HepG2 (cell line): ENCODE data around the gene ACOXL. TPM values are rescaled to one million over a fixed set of nuclear protein-coding genes. Genes with fewer than 3 reads are reported as not detected.

Experiments
- NFKB2 ChIP-seq: sonication (generic); formaldehyde crosslinking; IDR thresholded peaks from 2 replicates; pipeline ENCODE4 v1.4.0; 2020; ENCODE audit warnings: missing genetic modification reagents, borderline replicate concordance
- YEATS4 ChIP-seq: sonication (generic); formaldehyde crosslinking; IDR thresholded peaks from 2 replicates; pipeline ENCODE4 v1.4.0; 2020; ENCODE audit warnings: missing genetic modification reagents, borderline replicate concordance
- ZFP1 ChIP-seq: IDR thresholded peaks from 2 replicates; pipeline ENCODE4 v1.6.1; 2016
- ZNF256 ChIP-seq: sonication (generic); formaldehyde crosslinking; conservative IDR thresholded peaks from 2 replicates; pipeline ENCODE4 v1.4.0; 2020; ENCODE audit warnings: missing genetic modification reagents
- polyA plus RNA-seq, 8 experiments: library from polyadenylated mRNA; depleted of rRNA in 3 of 8; stranded (reverse) in 7 of 8; unstranded in 1 of 8; fragments of >200 nt; fragmentation: Illumina TruSeq in 4 of 8; extraction: Trizol in 4 of 8; gene quantifications; 2 replicates each; pipeline versions ENCODE4 v1.2.1 to v1.2.3, GENCODE V29; 2011 to 2016; ENCODE audit warnings: low read depth in 4 of 8, missing spikeins in 1 of 8, mixed read lengths in 1 of 8; ENCODE audit not compliant: insufficient read depth in 1 of 8
- total RNA-seq, 5 experiments: library from RNA; depleted of rRNA; stranded (reverse); fragments of >200 nt; fragmentation: Illumina TruSeq; extraction: Trizol; gene quantifications; 2 replicates each; pipeline ENCODE4 v1.2.3, GENCODE V29; 2016; ENCODE audit warnings: low read depth in 1 of 5
- TF ChIP-seq, protein P1 (sequence below): sonication (generic); formaldehyde crosslinking; IDR thresholded peaks from 2 replicates; pipeline ENCODE4 v1.4.0; 2020; ENCODE audit warnings: missing genetic modification reagents
- TF ChIP-seq, protein P2 (sequence below): sonication (generic); formaldehyde crosslinking; conservative IDR thresholded peaks from 2 replicates; pipeline ENCODE4 v1.5.0; 2020; ENCODE audit warnings: missing genetic modification reagents
- TF ChIP-seq, protein P3 (sequence below): sonication (generic); formaldehyde crosslinking; IDR thresholded peaks from 2 replicates; pipeline ENCODE4 v1.5.0; 2020; ENCODE audit warnings: missing genetic modification reagents
- TF ChIP-seq, protein P4 (sequence below): sonication (generic); formaldehyde crosslinking; IDR thresholded peaks from 2 replicates; pipeline ENCODE4 v1.4.0; 2020; ENCODE audit warnings: missing genetic modification reagents, borderline replicate concordance
- TF ChIP-seq, protein P5 (sequence below): sonication (generic); formaldehyde crosslinking; IDR thresholded peaks from 2 replicates; pipeline ENCODE4 v1.4.0; 2020; ENCODE audit warnings: missing genetic modification reagents
- TF ChIP-seq, protein P6 (sequence below): sonication (generic); formaldehyde crosslinking; IDR thresholded peaks from 2 replicates; pipeline ENCODE4 v1.4.0; 2020; ENCODE audit warnings: missing genetic modification reagents

ACOXL gene
- total and polyA plus RNA-seq, 2 of the 13 experiments (the other 11 are each of a cell fraction or from before 2014, with no cell fraction given), result not detected

DNA sequence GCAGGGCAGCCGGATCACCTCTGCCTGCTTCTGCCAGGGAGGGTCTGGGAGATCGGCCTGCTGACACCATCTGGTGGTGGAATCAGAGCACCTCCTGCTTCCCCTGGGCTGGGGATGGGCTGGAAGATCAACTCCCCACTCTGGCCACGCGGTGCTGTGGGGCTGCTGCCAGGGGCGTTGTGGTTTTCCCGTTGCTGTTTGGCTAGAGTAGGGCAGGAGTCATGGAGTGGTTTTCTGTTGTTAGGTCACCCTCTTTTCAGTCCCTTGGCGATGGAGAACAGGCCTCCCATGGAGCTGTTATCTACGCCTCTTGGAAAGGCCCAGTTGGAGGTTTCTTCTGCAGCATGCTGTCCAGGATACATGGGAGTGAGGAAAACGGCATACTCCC, 403.5 kb downstream of the ACOXL start (continued):
- TF ChIP-seq, protein P1, sequence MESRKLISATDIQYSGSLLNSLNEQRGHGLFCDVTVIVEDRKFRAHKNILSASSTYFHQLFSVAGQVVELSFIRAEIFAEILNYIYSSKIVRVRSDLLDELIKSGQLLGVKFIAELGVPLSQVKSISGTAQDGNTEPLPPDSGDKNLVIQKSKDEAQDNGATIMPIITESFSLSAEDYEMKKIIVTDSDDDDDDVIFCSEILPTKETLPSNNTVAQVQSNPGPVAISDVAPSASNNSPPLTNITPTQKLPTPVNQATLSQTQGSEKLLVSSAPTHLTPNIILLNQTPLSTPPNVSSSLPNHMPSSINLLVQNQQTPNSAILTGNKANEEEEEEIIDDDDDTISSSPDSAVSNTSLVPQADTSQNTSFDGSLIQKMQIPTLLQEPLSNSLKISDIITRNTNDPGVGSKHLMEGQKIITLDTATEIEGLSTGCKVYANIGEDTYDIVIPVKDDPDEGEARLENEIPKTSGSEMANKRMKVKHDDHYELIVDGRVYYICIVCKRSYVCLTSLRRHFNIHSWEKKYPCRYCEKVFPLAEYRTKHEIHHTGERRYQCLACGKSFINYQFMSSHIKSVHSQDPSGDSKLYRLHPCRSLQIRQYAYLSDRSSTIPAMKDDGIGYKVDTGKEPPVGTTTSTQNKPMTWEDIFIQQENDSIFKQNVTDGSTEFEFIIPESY (CRISPR knock-in tag), result peak; percentile 90
- TF ChIP-seq YEATS4 (no peak), ZFP1 (CRISPR knock-in tag) (no peak), ZNF256 (CRISPR knock-in tag) (0 out of 2 replicates have a peak, but pooled peaks have one; percentile 59), NFKB2 (CRISPR knock-in tag) (0 out of 2 replicates have a peak, but pooled peaks have one; percentile 38)
- TF ChIP-seq, protein P2, sequence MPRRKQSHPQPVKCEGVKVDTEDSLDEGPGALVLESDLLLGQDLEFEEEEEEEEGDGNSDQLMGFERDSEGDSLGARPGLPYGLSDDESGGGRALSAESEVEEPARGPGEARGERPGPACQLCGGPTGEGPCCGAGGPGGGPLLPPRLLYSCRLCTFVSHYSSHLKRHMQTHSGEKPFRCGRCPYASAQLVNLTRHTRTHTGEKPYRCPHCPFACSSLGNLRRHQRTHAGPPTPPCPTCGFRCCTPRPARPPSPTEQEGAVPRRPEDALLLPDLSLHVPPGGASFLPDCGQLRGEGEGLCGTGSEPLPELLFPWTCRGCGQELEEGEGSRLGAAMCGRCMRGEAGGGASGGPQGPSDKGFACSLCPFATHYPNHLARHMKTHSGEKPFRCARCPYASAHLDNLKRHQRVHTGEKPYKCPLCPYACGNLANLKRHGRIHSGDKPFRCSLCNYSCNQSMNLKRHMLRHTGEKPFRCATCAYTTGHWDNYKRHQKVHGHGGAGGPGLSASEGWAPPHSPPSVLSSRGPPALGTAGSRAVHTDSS (CRISPR knock-in tag), result 0 out of 2 replicates have a peak, but pooled peaks have one; percentile 48
- TF ChIP-seq, protein P3, sequence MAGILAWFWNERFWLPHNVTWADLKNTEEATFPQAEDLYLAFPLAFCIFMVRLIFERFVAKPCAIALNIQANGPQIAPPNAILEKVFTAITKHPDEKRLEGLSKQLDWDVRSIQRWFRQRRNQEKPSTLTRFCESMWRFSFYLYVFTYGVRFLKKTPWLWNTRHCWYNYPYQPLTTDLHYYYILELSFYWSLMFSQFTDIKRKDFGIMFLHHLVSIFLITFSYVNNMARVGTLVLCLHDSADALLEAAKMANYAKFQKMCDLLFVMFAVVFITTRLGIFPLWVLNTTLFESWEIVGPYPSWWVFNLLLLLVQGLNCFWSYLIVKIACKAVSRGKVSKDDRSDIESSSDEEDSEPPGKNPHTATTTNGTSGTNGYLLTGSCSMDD (CRISPR knock-in tag), result no peak
- TF ChIP-seq, protein P4, sequence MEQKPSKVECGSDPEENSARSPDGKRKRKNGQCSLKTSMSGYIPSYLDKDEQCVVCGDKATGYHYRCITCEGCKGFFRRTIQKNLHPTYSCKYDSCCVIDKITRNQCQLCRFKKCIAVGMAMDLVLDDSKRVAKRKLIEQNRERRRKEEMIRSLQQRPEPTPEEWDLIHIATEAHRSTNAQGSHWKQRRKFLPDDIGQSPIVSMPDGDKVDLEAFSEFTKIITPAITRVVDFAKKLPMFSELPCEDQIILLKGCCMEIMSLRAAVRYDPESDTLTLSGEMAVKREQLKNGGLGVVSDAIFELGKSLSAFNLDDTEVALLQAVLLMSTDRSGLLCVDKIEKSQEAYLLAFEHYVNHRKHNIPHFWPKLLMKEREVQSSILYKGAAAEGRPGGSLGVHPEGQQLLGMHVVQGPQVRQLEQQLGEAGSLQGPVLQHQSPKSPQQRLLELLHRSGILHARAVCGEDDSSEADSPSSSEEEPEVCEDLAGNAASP (CRISPR knock-in tag), result no peak
- TF ChIP-seq, protein P5, sequence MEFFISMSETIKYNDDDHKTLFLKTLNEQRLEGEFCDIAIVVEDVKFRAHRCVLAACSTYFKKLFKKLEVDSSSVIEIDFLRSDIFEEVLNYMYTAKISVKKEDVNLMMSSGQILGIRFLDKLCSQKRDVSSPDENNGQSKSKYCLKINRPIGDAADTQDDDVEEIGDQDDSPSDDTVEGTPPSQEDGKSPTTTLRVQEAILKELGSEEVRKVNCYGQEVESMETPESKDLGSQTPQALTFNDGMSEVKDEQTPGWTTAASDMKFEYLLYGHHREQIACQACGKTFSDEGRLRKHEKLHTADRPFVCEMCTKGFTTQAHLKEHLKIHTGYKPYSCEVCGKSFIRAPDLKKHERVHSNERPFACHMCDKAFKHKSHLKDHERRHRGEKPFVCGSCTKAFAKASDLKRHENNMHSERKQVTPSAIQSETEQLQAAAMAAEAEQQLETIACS (CRISPR knock-in tag), result 0 out of 2 replicates have a peak, but pooled peaks have one; percentile 40
- TF ChIP-seq, protein P6, sequence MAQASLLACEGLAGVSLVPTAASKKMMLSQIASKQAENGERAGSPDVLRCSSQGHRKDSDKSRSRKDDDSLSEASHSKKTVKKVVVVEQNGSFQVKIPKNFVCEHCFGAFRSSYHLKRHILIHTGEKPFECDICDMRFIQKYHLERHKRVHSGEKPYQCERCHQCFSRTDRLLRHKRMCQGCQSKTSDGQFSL (CRISPR knock-in tag), result peak; percentile 28; the same call in 1 of the 2 replicates
